Adipose tissue (tissue), 3 donors: ENCODE results near the gene SEC31A. TPM values are rescaled to one million over a fixed set of nuclear protein-coding genes. Genes with fewer than 3 reads are reported as not detected.

Experiments used
- H3K27ac ChIP-seq: one replicate; pipeline ENCODE4 v1.5.1; 2013; ENCODE audit warnings: low read depth, low read length
- WGBS, 3 donors: extraction: QIAGEN DNeasy Blood & Tissue Kit; methylation state at CpG; one replicate each; pipeline ENCODE4 v1.1.7; 2013; 5-methylcytosine and 5-hydroxymethylcytosine counted together
- polyA plus RNA-seq, 3 donors: library from polyadenylated mRNA; stranded (reverse); fragments of 200-250 nt; gene quantifications; one replicate each; pipeline ENCODE4 v1.2.3, GENCODE V29; 2013
- donor health status: healthy with polysubstance abuse.
- donor health status: Bipolar disorder and iron deficiency.
- donor health status: healthy.

Gene SEC31A
- polyA plus RNA-seq, 3 donors = 74.9 to 133 (median 92.4) TPM

DNA sequence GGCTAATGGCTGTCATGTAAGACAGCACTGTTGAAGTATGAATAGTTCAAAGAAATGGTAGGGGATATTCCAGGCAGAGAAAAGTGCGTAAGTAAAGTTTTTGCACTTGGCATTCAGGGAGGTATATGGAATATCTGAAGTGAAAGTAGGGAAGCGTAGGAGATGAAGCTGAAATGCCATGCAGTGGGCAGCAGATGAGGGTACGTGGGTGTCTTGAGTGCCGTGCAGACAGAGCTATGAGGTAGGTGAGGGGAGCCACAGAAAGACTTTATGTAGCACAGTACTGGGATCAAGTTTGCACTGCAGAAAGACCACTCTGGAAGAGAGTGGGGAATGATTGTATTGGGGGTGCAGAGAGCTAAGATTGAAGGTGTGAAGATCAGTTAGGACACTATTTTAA is 87.2 kb downstream of the SEC31A start:
- 90 to 92% (median 91%) methylated on average over 4 of the region's 4 CpGs for WGBS, 3 donors
- no peak overlapping the region for H3K27ac ChIP-seq

DNA sequence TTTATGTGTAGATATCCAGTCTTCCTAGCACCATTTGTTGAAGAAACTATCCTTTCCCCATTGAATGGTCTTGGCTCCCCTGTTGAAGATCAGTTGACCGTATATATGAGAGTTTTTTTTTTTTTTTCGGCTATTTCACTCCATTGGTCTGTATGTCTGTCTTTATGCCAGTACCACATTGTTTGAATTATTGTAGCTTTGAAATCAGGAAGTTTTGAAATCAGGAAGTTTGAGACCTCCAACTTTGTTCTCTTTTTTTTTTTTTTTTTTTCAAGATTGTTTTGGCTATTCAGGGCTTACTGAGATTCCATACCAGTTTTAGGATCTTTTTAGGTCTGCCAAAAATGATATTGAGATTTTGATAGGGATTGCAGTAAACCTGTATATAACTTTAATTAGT is 88.0 kb downstream of the SEC31A start:
- no peak overlapping the region for H3K27ac ChIP-seq
- WGBS, 3 donors = 61 to 74% (median 63%) methylated on average over 2 of the region's 2 CpGs

DNA sequence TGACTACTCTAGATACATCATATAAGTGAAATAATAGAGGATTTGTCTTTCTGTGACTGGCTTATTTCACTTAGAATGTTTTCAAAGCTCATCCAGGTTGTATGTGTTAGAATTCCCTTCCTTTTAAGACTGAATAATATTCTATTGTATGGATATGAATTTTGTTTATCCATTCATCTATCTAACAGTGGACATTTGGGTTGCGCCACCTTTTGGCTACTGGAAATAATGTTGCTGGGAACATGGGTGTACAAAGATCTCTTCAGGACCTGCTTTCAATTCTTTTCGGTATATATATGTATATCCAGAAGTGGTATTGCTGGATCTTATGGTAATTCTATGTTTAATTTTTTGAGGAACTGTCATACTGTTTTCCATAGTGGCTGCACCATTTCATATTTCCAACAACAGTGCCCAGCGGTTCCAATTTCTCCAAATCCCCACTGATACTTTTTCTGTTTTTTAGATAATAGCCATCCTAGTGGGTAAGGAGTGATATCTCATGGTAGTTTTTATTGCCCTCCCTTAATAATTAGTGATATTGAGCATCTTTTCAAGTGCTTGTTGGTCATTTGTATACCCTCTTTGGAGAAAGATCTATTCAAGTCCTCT is 88.9 kb downstream of the SEC31A start:
- 64 to 76% (median 73%) methylated on average over 3 of the region's 3 CpGs for WGBS, 3 donors

DNA sequence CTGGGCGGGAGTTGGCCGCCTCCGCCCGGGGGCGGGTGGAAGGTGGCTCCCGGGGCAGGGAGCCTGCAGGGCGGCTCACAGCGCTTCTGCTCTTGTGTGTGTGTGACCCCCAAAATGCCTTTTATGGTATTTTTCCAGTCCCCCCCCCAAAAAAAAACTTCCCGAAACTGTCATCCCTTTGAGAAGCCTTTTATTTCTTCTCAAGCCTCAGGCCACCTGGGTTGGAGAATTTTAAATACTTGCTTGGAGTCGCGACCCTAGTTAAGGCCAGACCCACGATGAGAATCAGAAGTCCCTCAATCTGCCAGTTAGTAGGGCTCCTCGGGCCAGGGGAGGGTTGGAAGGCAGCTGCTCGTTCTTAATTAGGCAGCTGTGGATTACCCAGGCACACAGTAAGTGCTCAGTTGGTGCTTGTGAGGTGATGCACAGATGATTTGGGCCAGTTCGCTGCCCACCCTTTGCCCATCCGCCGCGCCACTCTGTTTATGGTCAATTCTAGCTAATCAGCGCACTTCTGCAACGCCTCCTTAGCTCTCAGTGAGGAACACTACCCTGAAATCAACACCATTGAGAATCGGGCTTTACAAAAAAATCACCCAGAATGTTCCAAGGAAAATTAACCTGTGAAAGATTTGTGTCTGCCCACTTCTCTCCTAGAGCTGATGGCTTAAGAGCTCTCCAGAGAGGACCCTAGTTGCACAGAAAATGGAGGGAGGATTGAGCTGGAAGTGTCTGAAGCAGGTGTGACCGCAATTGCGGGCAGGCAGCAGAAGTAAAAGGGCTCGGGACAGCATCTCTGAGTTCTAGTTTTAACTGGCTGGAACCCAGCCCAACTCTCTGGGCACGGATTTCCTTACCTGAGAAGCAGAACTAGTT is 91.7 kb downstream of the SEC31A start:
- no peak overlapping the region for H3K27ac ChIP-seq
- WGBS, 3 donors = 6 to 8% (median 7%) methylated on average over 24 to 25 of the region's 25 CpGs

More for the DNA sequence above, 88.9 kb downstream of the SEC31A start:
- H3K27ac ChIP-seq = no peak overlapping the region

DNA sequence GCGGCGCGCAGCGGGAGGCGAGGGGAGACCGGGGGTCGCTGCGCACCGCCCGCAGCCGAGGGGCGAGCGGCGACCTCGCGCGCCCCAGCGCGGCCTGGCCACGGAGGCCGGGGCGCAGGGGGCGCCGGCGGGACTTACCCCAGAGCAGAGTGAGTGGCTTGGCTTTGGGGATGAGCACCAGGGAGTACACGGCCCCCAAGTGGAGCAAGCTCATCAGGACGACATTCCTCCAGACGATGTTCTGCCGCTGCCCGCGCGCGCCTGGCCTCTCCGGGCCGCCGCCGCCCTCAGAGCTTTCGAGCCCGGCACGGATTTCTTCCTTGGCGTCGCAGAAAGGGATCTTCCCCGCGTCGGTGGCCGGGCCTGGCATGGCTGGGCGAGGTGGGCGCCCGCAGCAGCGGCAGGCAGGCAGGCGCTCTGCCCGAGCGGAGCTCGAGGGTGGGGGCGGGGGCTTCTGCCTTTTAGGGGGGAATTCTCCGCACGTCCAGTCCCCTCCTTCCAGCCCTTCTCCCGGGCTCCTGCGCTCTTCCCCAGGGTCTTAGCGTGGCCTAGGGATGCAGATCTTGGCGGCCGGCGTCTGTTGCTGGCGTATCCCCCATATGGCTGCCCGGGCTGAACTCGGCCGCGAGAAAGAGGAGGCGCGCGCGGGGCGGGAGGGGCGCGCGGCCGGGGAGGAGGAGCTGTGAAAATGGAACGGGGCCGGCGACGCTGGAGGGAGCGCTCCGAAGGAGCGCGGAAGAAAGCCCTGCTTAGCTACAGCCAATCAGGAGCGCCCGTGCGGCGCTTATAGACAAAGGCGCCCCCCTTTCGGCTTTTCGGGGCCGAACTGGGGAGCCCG is 92.6 kb downstream of the SEC31A start, which contains the start of gene SCD5:
Gene SCD5 (minus strand): TSS at position 629 of the 838 bp plus-strand sequence. CDS start 259 bp downstream, at position 370.
- H3K27ac ChIP-seq = no peak within 1 kb of the TSS
- 1% methylated on average over 83 to 94 of the region's 94 CpGs for WGBS, 3 donors

DNA sequence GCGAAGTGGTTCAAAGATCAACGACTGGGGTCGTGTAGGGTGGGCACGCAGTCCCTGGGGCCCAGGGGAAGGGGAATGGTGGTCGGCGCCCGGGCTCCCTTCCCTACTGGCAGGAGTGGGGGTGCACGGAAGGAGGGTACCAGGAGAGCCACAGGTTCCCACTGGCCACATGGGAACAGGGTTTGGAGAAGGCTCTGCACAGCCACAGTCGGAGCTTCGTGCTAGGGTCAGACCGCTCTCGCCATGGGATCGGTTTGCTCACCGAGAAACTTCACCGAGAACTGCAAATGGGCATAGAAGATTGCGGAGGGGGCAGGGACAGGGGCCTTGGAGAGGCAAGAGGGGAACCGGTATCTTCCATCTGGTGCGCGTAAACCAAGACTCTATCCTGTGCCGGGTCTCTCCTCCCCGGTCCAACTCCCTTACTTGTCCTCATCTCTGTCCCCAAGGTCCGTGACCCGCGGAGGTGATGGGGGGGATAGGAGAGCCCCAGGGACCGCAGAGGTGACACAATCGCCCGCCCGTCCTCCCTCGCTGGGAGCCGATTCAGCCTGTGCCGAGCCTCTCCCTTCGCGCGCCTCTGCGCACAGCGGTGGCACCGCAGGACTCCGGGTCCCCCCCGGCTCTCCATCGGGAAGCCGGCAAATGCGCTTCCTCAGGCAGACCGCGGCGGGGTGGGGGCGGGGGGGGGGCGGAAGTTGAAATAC is 93.4 kb downstream of the SEC31A start:
- 3 to 7% (median 3%) methylated on average over 36 to 47 of the region's 47 CpGs for WGBS, 3 donors
- no peak overlapping the region for H3K27ac ChIP-seq

DNA sequence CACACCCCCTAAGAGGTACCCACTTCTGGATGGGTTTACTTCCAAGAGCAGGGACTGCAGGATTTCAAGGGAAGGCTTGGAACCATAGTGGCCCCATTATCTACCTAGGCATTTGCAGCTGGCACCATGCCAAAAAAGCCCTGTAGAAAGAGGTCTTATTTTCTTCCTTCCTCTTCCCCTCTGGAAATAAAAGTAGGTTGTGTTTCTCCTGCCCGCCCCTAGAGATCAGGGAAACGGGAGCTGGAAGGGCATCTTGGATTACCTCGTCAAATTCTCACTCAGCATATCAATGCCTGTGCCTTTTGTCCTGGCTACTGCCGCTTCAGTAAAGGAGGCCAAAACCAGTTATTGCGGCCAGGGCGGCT is 93.9 kb downstream of the SEC31A start:
- 47 to 65% (median 51%) methylated on average over 6 of the region's 6 CpGs for WGBS, 3 donors

DNA sequence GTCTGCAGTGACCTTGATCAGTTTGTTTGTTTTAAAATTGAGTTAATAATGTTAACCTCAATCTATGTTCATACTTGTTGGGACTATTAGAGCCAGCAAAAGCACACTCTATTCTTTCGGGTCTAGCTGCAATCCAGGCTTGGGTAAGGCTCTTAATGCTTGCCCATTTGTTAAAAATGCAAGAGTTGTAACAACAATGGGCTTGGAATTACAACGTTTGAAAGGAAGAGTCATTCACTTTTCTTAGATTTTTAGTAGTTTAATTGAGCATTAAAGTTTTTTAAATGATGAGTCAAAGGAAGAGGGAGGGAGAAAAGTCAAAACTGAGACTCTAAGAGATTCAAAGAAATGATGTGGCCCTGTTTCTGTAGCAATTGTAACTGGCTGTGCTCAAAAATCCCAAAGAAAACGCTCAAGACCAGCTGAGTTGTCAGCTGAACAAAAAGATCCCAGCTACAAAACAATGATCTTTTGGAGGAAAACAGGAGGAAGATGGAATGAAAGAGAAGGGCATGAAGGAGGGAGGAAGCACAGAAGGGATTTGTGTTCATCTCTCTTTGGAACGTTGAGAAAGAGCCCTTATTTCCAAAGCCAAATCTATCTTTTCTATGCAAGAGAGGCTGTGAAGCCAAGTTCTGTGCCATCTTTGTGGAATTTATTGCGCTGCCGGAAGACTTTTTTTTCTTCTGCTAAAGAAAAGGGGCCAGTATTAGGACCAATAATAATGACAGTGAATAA is 97.9 kb downstream of the SEC31A start:
- H3K27ac ChIP-seq = no peak overlapping the region
- WGBS, 3 donors = 67 to 71% (median 68%) methylated on average over 6 of the region's 6 CpGs

More for the DNA sequence above, 93.9 kb downstream of the SEC31A start:
- no peak overlapping the region for H3K27ac ChIP-seq

DNA sequence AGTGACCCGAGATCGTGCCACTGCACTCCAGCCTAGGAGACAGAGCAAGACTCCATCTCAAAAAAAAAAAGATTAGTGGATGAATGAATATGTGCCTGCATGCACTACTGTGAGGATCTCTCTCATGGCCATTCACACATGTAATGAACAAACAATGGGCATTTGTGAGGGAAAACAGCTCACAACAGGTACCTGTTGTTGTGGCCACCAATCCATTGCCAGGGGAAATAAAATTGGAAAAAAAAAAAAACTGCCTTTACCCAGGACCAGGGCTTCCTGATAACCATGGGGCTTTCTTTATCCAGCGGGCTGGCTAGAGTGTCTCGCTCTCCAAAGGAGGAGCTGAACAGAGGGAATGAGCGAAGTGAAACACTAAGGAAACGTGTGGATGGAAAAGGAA is 99.8 kb downstream of the SEC31A start:
- no peak overlapping the region for H3K27ac ChIP-seq
- WGBS, 3 donors = 91 to 93% (median 91%) methylated on average over 6 of the region's 6 CpGs

DNA sequence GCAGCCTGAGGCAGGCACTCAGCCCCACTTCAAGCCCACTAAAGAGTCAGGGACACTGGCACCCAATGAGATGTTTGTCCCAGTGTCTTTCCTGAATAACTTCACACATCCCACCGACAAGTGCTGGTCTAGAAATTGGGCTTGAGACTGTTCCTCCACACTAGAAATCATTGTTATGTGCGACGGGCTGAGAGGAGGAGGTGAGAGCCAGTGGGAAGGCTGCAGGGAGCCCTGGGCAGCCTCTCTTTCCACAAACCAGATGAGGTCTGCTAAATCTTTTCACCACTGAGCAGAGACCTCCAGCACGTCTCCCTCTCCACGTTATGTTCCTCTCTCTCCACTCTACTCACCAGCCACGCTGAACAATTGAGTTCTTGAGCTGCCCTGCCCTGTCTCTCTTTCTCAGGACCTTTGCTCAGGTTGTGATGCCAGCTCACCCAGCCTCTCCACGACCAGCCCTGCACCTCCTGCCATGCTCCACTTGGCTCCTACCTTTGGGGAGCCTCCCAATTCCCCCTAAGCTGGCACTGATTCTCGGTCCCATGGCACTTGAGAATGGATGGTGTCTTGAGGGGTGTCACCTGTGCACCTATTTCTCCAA is 100.8 kb downstream of the SEC31A start:
- no peak overlapping the region for H3K27ac ChIP-seq
- WGBS, 3 donors = 74 to 87% (median 85%) methylated on average over 8 of the region's 8 CpGs

DNA sequence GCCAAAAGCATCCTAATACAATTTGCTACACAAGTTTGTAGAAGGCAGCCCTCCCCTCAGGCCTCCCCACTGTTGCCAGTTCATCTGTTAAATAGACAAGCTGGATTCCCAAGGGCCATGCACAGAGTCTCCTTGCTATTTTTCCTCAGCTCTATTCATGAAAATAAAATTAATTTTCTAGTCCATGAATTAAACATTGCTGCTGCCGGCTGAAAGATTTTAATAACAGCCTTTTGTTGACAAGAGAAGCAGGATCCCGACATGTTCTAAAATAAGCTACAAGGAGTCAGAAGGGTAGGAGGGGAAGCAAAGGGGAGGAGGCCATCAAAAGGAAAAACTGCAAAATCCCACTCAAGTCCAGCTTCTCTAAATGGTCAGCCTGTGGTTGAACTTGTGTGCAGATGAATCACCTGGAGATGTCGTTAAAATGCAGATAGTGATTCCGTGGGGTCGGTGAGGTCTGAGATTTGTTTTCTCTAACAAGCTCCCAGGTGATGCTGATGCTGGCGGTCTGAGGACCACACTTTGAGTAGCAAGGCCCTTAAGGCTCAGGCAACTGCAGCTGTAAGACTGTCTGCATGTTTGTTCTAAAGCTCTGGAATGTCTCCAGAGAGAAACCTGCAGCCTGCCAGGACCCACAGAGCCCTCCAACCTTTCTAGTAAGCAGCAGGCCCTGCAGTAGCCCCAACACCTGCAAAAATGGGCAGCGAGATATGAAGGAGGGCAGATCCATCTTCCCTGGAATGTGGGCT is 101.8 kb downstream of the SEC31A start:
- WGBS, 3 donors = 52 to 79% (median 67%) methylated on average over 7 of the region's 7 CpGs
- H3K27ac ChIP-seq = no peak overlapping the region

DNA sequence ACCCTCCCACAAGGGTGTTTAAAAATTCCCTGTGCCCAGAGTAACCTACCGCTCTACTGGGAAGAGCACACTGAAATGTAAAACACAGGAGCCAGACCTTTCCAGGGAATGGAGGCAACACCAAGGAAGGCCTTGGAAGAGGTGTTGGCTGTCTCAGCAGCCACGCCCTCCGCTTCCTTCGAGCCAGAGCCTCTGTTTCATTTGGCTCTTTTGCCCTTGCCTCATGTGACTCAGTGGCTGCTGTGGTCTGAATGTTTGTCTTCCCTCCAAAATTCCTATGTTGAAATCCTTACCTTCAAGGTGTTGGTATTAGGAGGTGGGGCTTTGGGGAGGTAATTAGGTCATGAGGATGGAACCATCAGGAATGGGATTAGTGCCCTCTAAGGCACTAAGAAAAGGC is 103.6 kb downstream of the SEC31A start:
- no peak overlapping the region for H3K27ac ChIP-seq
- 87 to 90% (median 89%) methylated on average over 4 of the region's 4 CpGs for WGBS, 3 donors

DNA sequence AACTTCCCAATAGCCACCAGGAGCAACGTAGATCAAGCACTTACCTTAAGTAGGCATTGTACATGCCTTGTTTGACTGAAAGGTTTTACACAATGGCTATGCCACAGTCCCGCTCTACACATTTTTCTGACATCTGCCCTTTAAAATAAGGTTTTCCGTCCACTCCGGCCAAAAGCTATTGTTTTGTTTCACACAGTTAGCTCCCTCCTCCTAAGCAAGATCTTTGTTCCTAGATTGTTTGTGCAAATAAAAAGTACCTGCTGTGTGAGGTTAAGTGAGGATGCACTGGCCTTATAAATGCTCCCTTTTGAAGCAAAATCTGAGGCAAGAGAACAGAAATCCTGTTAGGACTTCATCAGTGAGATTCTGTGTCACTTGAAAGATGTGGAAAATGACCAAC is 104.1 kb downstream of the SEC31A start:
- H3K27ac ChIP-seq = no peak overlapping the region
- WGBS, 3 donors = 40 to 82% (median 68%) methylated on average over 4 of the region's 4 CpGs

DNA sequence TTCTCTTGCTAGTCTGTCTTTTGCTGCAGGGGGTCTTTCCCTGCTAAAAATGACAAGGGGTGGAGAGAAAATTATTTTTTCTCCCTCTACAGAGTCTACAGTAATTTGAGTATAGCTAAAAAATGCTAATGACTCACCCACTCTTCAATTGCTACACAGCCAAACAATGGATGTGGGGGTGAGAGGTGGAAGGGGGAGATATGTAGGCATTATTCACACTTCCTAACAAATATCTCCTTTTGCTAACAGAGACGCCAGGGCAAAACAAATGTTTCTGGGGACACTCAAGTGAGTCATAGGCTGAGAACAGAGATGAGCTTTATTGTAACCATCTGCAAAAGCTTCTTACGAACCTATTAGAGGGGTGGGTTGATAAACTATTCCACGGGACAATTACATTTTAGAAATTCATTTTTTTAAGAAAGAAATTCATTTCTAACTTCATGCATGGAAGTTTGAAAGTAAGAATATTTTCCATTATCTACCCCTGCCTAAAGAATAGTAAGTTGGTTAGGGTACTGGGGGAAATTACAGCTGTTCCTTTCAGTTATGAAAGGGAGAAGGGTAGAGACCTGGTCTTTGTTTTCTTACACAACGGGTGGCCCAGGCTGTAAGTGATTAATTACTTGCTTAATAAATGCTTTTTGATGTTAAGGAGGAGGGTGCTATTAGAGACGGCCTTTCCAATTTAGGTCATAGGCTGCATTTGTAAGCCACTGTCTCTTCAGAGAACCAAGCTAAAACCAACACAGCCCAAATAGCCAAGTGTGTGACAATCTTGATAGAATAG is 105.1 kb downstream of the SEC31A start:
- 43 to 63% (median 46%) methylated on average over 5 of the region's 5 CpGs for WGBS, 3 donors
- H3K27ac ChIP-seq = no peak overlapping the region

DNA sequence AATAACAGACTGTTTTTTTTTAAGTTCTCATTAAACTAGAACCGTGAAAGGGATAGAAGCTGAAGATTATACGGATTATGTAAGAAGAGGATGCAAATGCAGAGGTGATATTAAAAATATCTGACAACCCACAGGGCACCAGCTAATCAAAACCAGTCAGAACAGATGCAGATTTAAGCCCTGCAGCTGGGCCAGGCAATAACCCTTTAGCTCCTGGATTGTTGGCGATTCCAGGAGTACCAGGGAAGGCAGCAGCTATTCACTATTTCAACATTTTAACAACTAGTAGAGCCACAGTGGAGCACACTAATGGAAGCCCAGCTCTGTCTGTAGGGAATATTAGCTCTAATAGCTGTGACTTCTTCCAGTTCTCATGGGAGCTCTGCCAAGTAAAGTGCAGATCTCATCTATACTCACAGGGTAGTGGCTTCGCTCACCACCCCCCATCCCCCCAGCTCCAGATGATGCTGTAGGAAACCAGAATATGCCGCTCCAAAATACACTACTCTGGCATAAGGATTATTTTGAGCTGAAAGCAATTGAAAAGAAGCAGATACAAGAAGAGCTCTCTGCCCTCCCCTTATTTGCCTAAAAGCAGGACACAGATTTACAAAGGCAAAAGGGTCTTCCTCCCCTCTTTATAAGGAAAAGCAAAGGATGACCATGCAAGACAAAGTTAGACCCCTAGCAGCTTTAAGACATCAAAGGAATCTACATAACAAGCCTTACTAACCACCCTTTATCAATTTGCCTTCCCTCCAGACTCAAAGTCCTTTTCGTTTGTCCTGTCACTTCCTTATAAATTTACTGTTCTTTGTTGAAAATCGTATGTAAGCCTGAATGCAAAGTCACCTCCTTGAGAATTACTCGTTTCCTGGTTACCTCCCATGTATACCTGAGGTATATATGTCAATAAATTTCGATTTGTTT is 106.0 kb downstream of the SEC31A start:
- WGBS, 3 donors = 43 to 49% (median 48%) methylated on average over 9 of the region's 9 CpGs
- H3K27ac ChIP-seq = no peak overlapping the region
